Activated CD4-positive, alpha-beta memory T cell treated with anti-CD3 and anti-CD28 coated beads for 36 hours (primary cell): ENCODE data around the gene F9. TPM values are rescaled to one million over a fixed set of nuclear protein-coding genes. Genes with fewer than 3 reads are reported as not detected.

ENCODE experiments used
- CTCF ChIA-PET: fragments of 350-600 bp; sonication (Branson Sonifier 250); formaldehyde crosslinking; loops from one replicate; lab custom pipeline; 2021; ENCODE audit warnings: antibody characterized with exemption, inconsistent platforms; lab: Charles Lee
- POLR2A ChIA-PET: fragments of 350-600 bp; sonication (Branson Sonifier 250); formaldehyde crosslinking; loops from one replicate; lab custom pipeline; 2021; ENCODE audit warnings: antibody characterized with exemption; lab: Charles Lee
- DNase-seq: peaks from one replicate; pipeline ENCODE4 v3.0.0-alpha.2; 2020
- H3K27ac Mint-ChIP-seq: one replicate; pipeline ENCODE4 v1.8.0; 2021; ENCODE audit warnings: mixed read lengths
- H3K27me3 Mint-ChIP-seq: one replicate; pipeline ENCODE4 v1.8.0; 2021; ENCODE audit warnings: mixed read lengths
- H3K36me3 Mint-ChIP-seq: one replicate; pipeline ENCODE4 v1.8.0; 2021; ENCODE audit warnings: mixed read lengths
- H3K4me1 Mint-ChIP-seq: one replicate; pipeline ENCODE4 v1.8.0; 2021; ENCODE audit warnings: low read depth, mixed read lengths
- H3K4me3 Mint-ChIP-seq: one replicate; pipeline ENCODE4 v1.8.0; 2021; ENCODE audit warnings: mild to moderate bottlenecking, mixed read lengths
- H3K9me3 Mint-ChIP-seq: one replicate; pipeline ENCODE4 v1.8.0; 2021; ENCODE audit warnings: mixed read lengths
- intact Hi-C: fragments of 100-400 bp; cut with micrococcal nuclease; formaldehyde crosslinking; loops from one replicate; pipeline ENCODE4 v1.15.1; 2023
- total RNA-seq, 2 experiments: library from RNA; stranded (reverse); gene quantifications; one replicate each; pipeline ENCODE4 v1.2.3, GENCODE V29; 2021

The F9 gene
- total RNA-seq, 2 experiments from 2014 or later = not detected

GRCh38 chrX:139544591-139544990 lies 14.1 kb downstream of the F9 start:
- POLR2A ChIA-PET = no interaction called here
- Mint-ChIP-seq H3K4me1 (no peaks in the 10 kb centered on the region), H3K9me3 (no peaks in the 10 kb centered on the region), H3K27ac (no peak overlapping the region), H3K27me3 (peaks cover 2% of the 10 kb centered on the region), H3K36me3 (no peaks in the 10 kb centered on the region), H3K4me3 (no peak overlapping the region)
- intact Hi-C loops = no loop called here
- no peak for DNase-seq
- CTCF ChIA-PET = no interaction called here

- Mint-ChIP-seq H3K4me1 (peaks cover 9% of the 10 kb centered on the region), H3K4me3 (no peak overlapping the region), H3K9me3 (no peaks in the 10 kb centered on the region), H3K36me3 (no peaks in the 10 kb centered on the region), H3K27me3 (peaks cover 7% of the 10 kb centered on the region), H3K27ac (no peak overlapping the region)
- ChIA-PET POLR2A (no interaction called here), CTCF (no interaction called here)
- DNase-seq = no peak
- intact Hi-C loops = loop anchor here (10.0 kb wide), 1 partner anchor 430 kb away; no protein-coding TSS in a partner anchor
These were observed 23.8 kb downstream of the F9 start for GRCh38 chrX:139554376-139554775.

GRCh38 chrX:139554991-139555675 lies 24.6 kb downstream of the F9 start:
- POLR2A ChIA-PET = no interaction called here
- Mint-ChIP-seq H3K36me3 (no peaks in the 10 kb centered on the region), H3K4me3 (no peak overlapping the region), H3K27ac (no peak overlapping the region), H3K27me3 (peaks cover 7% of the 10 kb centered on the region), H3K4me1 (peaks cover 9% of the 10 kb centered on the region), H3K9me3 (no peaks in the 10 kb centered on the region)
- intact Hi-C loops = loop anchor here (10.0 kb wide), 1 partner anchor 430 kb away; no protein-coding TSS in a partner anchor
- no peak for DNase-seq
- CTCF ChIA-PET = no interaction called here

GRCh38 chrX:139559383-139560042 lies 29.0 kb downstream of the F9 start:
- DNase-seq = no peak
- intact Hi-C loops = loop anchor here (10.0 kb wide), 1 partner anchor 435 kb away; no protein-coding TSS in a partner anchor
- CTCF ChIA-PET = interaction anchor here (1.1 kb wide), 1 partner anchor 265 kb away, joined by 3 read pairs; no protein-coding TSS in a partner anchor

GRCh38 chrX:139560221-139560620 lies 29.7 kb downstream of the F9 start:
- intact Hi-C loops = no loop called here
- ChIA-PET POLR2A (no interaction called here), CTCF (interaction anchor here (1.1 kb wide), 1 partner anchor 266 kb away, joined by 3 read pairs; no protein-coding TSS in a partner anchor)
- H3K36me3 Mint-ChIP-seq = no peaks in the 10 kb centered on the region
- no peaks in the 10 kb centered on the region for H3K4me1 Mint-ChIP-seq
- no peak overlapping the region for H3K4me3 Mint-ChIP-seq
- H3K27me3 Mint-ChIP-seq = no peaks in the 10 kb centered on the region
- DNase-seq = no peak
- H3K27ac Mint-ChIP-seq = no peak overlapping the region
- no peaks in the 10 kb centered on the region for H3K9me3 Mint-ChIP-seq

More at GRCh38 chrX:139559383-139560042, 29.0 kb downstream of the F9 start:
- Mint-ChIP-seq H3K9me3 (no peaks in the 10 kb centered on the region), H3K4me1 (no peaks in the 10 kb centered on the region), H3K36me3 (no peaks in the 10 kb centered on the region), H3K27me3 (peaks cover 2% of the 10 kb centered on the region), H3K27ac (no peak overlapping the region), H3K4me3 (no peak overlapping the region)
- POLR2A ChIA-PET = no interaction called here

GRCh38 chrX:139563251-139563650 lies 32.7 kb downstream of the F9 start:
- no peaks in the 10 kb centered on the region for H3K9me3 Mint-ChIP-seq
- intact Hi-C loops = no loop called here
- no peak for DNase-seq
- H3K27ac Mint-ChIP-seq = no peak overlapping the region
- H3K36me3 Mint-ChIP-seq = no peaks in the 10 kb centered on the region
- POLR2A ChIA-PET = no interaction called here
- H3K4me1 Mint-ChIP-seq = no peaks in the 10 kb centered on the region
- no peak overlapping the region for H3K4me3 Mint-ChIP-seq
- no peaks in the 10 kb centered on the region for H3K27me3 Mint-ChIP-seq
- CTCF ChIA-PET = no interaction called here

GRCh38 chrX:139566981-139567380 lies 36.4 kb downstream of the F9 start:
- no peaks in the 10 kb centered on the region for H3K9me3 Mint-ChIP-seq
- no peak overlapping the region for H3K27ac Mint-ChIP-seq
- intact Hi-C loops = no loop called here
- no peak overlapping the region for H3K4me3 Mint-ChIP-seq
- POLR2A ChIA-PET = no interaction called here
- DNase-seq = no peak
- CTCF ChIA-PET = no interaction called here
- no peaks in the 10 kb centered on the region for H3K4me1 Mint-ChIP-seq
- no peaks in the 10 kb centered on the region for H3K27me3 Mint-ChIP-seq
- H3K36me3 Mint-ChIP-seq = no peaks in the 10 kb centered on the region

GRCh38 chrX:139581068-139581467 lies 50.5 kb downstream of the F9 start:
- intact Hi-C loops = no loop called here
- H3K4me1 Mint-ChIP-seq = no peaks in the 10 kb centered on the region

GRCh38 chrX:139585613-139586012 lies 55.1 kb downstream of the F9 start:
- H3K4me3 Mint-ChIP-seq = no peak overlapping the region

More at GRCh38 chrX:139581068-139581467, 50.5 kb downstream of the F9 start:
- Mint-ChIP-seq H3K27ac (no peak overlapping the region), H3K36me3 (no peaks in the 10 kb centered on the region), H3K9me3 (no peaks in the 10 kb centered on the region), H3K27me3 (no peaks in the 10 kb centered on the region), H3K4me3 (no peak overlapping the region)
- DNase-seq = no peak
- ChIA-PET CTCF (no interaction called here), POLR2A (no interaction called here)

GRCh38 chrX:139596068-139596467 lies 65.5 kb downstream of the F9 start:
- Mint-ChIP-seq H3K36me3 (no peaks in the 10 kb centered on the region), H3K4me3 (no peak overlapping the region), H3K27ac (no peak overlapping the region), H3K4me1 (no peaks in the 10 kb centered on the region), H3K9me3 (no peaks in the 10 kb centered on the region), H3K27me3 (no peaks in the 10 kb centered on the region)
- intact Hi-C loops = no loop called here
- POLR2A ChIA-PET = no interaction called here
- DNase-seq = no peak
- CTCF ChIA-PET = no interaction called here

More at GRCh38 chrX:139585613-139586012, 55.1 kb downstream of the F9 start:
- H3K36me3 Mint-ChIP-seq = no peaks in the 10 kb centered on the region
- H3K4me1 Mint-ChIP-seq = no peaks in the 10 kb centered on the region
- no peak for DNase-seq
- ChIA-PET CTCF (no interaction called here), POLR2A (no interaction called here)
- intact Hi-C loops = no loop called here
- no peaks in the 10 kb centered on the region for H3K9me3 Mint-ChIP-seq
- no peaks in the 10 kb centered on the region for H3K27me3 Mint-ChIP-seq
- H3K27ac Mint-ChIP-seq = no peak overlapping the region

GRCh38 chrX:139600105-139600504 lies 69.6 kb downstream of the F9 start:
- H3K4me1 Mint-ChIP-seq = no peaks in the 10 kb centered on the region
- H3K27ac Mint-ChIP-seq = no peak overlapping the region
- H3K9me3 Mint-ChIP-seq = no peaks in the 10 kb centered on the region
- no peaks in the 10 kb centered on the region for H3K27me3 Mint-ChIP-seq
- H3K36me3 Mint-ChIP-seq = no peaks in the 10 kb centered on the region
- intact Hi-C loops = no loop called here
- DNase-seq = no peak
- CTCF ChIA-PET = no interaction called here
- POLR2A ChIA-PET = no interaction called here
- no peak overlapping the region for H3K4me3 Mint-ChIP-seq
